HEK293 (cell line): ENCODE data around the gene EPB41L5.

ENCODE experiments used
- CTCF ChIA-PET: fragments of 350-600 bp; formaldehyde crosslinking; extraction: SDS; loops from one replicate; lab custom pipeline; 2021; ENCODE audit warnings: antibody characterized with exemption; lab: Yijun Ruan, JAX
- POLR2A ChIA-PET: fragments of 300-600 bp; formaldehyde crosslinking; extraction: SDS; loops from one replicate; lab custom pipeline; 2020; ENCODE audit warnings: antibody characterized with exemption, inconsistent platforms; lab: Yijun Ruan, JAX
- H3K27ac ChIP-seq: fragments of 200-500 bp; sonication (Bioruptor generic); 2 replicates; pipeline ENCODE4 v1.5.1; 2014; ENCODE audit warnings: low read depth, low read length, control low read depth, inconsistent platforms; ENCODE audit errors: extremely low read depth
- H3K36me3 ChIP-seq, 2 experiments: fragments of 200-500 bp in 1 of 2; sonication (Bioruptor generic) in 1 of 2; 1 replicate in 1 of 2; 2 replicates in 1 of 2; pipeline ENCODE4 v1.5.1; 2014 to 2017; ENCODE audit warnings: inconsistent platforms in 2 of 2, low read length in 2 of 2; ENCODE audit not compliant: control insufficient read depth in 2 of 2, insufficient read depth in 1 of 2
- H3K4me1 ChIP-seq: fragments of 200-500 bp; sonication (Bioruptor generic); 2 replicates; pipeline ENCODE4 v1.5.1; 2014; ENCODE audit warnings: mild to moderate bottlenecking, low read length, inconsistent platforms; ENCODE audit not compliant: control insufficient read depth, insufficient read depth
- H3K4me3 ChIP-seq: 2 replicates; pipeline ENCODE4 v1.5.1; 2011; ENCODE audit warnings: low read depth, mild to moderate bottlenecking, control low read depth, low read length, moderate library complexity
- H3K9me3 ChIP-seq: fragments of 200-500 bp; sonication (Bioruptor generic); 2 replicates; pipeline ENCODE4 v1.5.1; 2014; ENCODE audit warnings: low read depth, low read length, inconsistent platforms; ENCODE audit not compliant: control insufficient read depth, insufficient read depth
- BCL11A ChIP-seq: fragments of 450-650 bp; formaldehyde crosslinking; IDR thresholded peaks from 2 replicates; pipeline ENCODE4 v1.5.1; 2016; ENCODE audit warnings: low read depth, missing biosample characterization, missing genetic modification characterization
- BCL11B ChIP-seq: fragments of 450-650 bp; formaldehyde crosslinking; IDR thresholded peaks from 2 replicates; pipeline ENCODE4 v1.5.1; 2016; ENCODE audit warnings: low read depth, missing biosample characterization, missing genetic modification characterization
- BCL6B ChIP-seq: fragments of 450-650 bp; formaldehyde crosslinking; IDR thresholded peaks from 2 replicates; pipeline ENCODE4 v1.5.1; 2017; ENCODE audit warnings: missing biosample characterization, missing genetic modification characterization
- FEZF1 ChIP-seq: fragments of 450-650 bp; formaldehyde crosslinking; IDR thresholded peaks from 2 replicates; pipeline ENCODE4 v1.5.1; 2016; ENCODE audit warnings: missing biosample characterization, missing genetic modification characterization
- INSM2 ChIP-seq: fragments of 450-650 bp; formaldehyde crosslinking; IDR thresholded peaks from 2 replicates; pipeline ENCODE4 v1.5.1; 2016; ENCODE audit warnings: missing biosample characterization, missing genetic modification characterization
- KLF8 ChIP-seq: fragments of 450-650 bp; formaldehyde crosslinking; IDR thresholded peaks from 2 replicates; pipeline ENCODE4 v1.5.1; 2016; ENCODE audit warnings: missing biosample characterization, missing genetic modification characterization
- PRDM6 ChIP-seq: fragments of 450-650 bp; formaldehyde crosslinking; IDR thresholded peaks from 2 replicates; pipeline ENCODE4 v1.5.1; 2017; ENCODE audit warnings: missing biosample characterization, missing genetic modification characterization
- ZBTB44 ChIP-seq: fragments of 450-650 bp; IDR thresholded peaks from 2 replicates; pipeline ENCODE4 v1.5.1; 2018; ENCODE audit warnings: missing biosample characterization, mild to moderate bottlenecking, missing genetic modification characterization
- ZIC2 ChIP-seq: fragments of 450-650 bp; formaldehyde crosslinking; IDR thresholded peaks from 2 replicates; pipeline ENCODE4 v1.5.1; 2016; ENCODE audit warnings: missing biosample characterization, missing genetic modification characterization
- ZNF114 ChIP-seq: fragments of 450-650 bp; formaldehyde crosslinking; IDR thresholded peaks from 2 replicates; pipeline ENCODE4 v1.5.0; 2017; ENCODE audit warnings: missing biosample characterization, missing genetic modification characterization
- ZNF121 ChIP-seq: fragments of 450-650 bp; formaldehyde crosslinking; IDR thresholded peaks from 2 replicates; pipeline ENCODE4 v1.5.1; 2016; ENCODE audit warnings: missing biosample characterization, missing genetic modification characterization
- ZNF174 ChIP-seq: fragments of 450-650 bp; formaldehyde crosslinking; IDR thresholded peaks from 2 replicates; pipeline ENCODE4 v1.5.0; 2017; ENCODE audit warnings: missing biosample characterization, mild to moderate bottlenecking, missing genetic modification characterization
- ZNF292 ChIP-seq: fragments of 450-650 bp; formaldehyde crosslinking; IDR thresholded peaks from 2 replicates; pipeline ENCODE4 v1.5.1; 2016; ENCODE audit warnings: low read depth, missing biosample characterization, missing genetic modification characterization, borderline replicate concordance
- ZNF366 ChIP-seq: fragments of 450-650 bp; formaldehyde crosslinking; conservative IDR thresholded peaks from 2 replicates; pipeline ENCODE4 v1.5.1; 2016; ENCODE audit warnings: missing biosample characterization, missing genetic modification characterization
- ZNF398 ChIP-seq: fragments of 450-650 bp; formaldehyde crosslinking; IDR thresholded peaks from 2 replicates; pipeline ENCODE4 v1.5.1; 2017; ENCODE audit warnings: missing biosample characterization, missing genetic modification characterization
- ZNF449 ChIP-seq: fragments of 450-650 bp; formaldehyde crosslinking; IDR thresholded peaks from 2 replicates; pipeline ENCODE4 v1.5.1; 2017; ENCODE audit warnings: missing biosample characterization, mild to moderate bottlenecking, missing genetic modification characterization, moderate library complexity
- ZNF596 ChIP-seq: fragments of 450-650 bp; IDR thresholded peaks from 2 replicates; pipeline ENCODE4 v1.5.0; 2018; ENCODE audit warnings: missing biosample characterization, mild to moderate bottlenecking, missing genetic modification characterization, moderate library complexity
- ZNF629 ChIP-seq: fragments of 450-650 bp; formaldehyde crosslinking; IDR thresholded peaks from 2 replicates; pipeline ENCODE4 v1.5.1; 2017; ENCODE audit warnings: missing biosample characterization, missing genetic modification characterization
- ZNF664 ChIP-seq: fragments of 450-650 bp; formaldehyde crosslinking; IDR thresholded peaks from 2 replicates; pipeline ENCODE4 v1.5.1; 2016; ENCODE audit warnings: missing biosample characterization, missing genetic modification characterization
- ZNF837 ChIP-seq: fragments of 450-650 bp; formaldehyde crosslinking; IDR thresholded peaks from 2 replicates; pipeline ENCODE4 v1.5.1; 2016; ENCODE audit warnings: missing biosample characterization, missing genetic modification characterization
- ZSCAN23 ChIP-seq: fragments of 450-650 bp; formaldehyde crosslinking; IDR thresholded peaks from 2 replicates; pipeline ENCODE4 v1.5.1; 2016; ENCODE audit warnings: missing biosample characterization, missing genetic modification characterization
- ZSCAN5A ChIP-seq: fragments of 450-650 bp; formaldehyde crosslinking; IDR thresholded peaks from 2 replicates; pipeline ENCODE4 v1.5.1; 2016; ENCODE audit warnings: missing biosample characterization, missing genetic modification characterization

EPB41L5 gene

GRCh38 chr2:120104772-120105171, 91.9 kb downstream of the EPB41L5 start (continued):
- no peak for TF ChIP-seq ZNF398 (tag by site-specific recombination)
- no peak for TF ChIP-seq BCL11B (tag by site-specific recombination)

- H3K27ac ChIP-seq: no peak overlapping the region
- H3K36me3 ChIP-seq: peaks cover 6 to 14% of the 10 kb centered on the region in 2 experiments; a peak in 2 of 3 replicates
- POLR2A ChIA-PET: no interaction called here
- no peak overlapping the region for H3K4me3 ChIP-seq
- TF ChIP-seq ZIC2 (tag by site-specific recombination): no peak
- no peak for TF ChIP-seq ZNF449 (tag by site-specific recombination)
- no peak for TF ChIP-seq ZNF664 (tag by site-specific recombination)
- TF ChIP-seq ZSCAN23: no peak
- TF ChIP-seq ZNF837 (tag by site-specific recombination): no peak
- peaks cover 16% of the 10 kb centered on the region for H3K4me1 ChIP-seq
- H3K9me3 ChIP-seq: no peaks in the 10 kb centered on the region
- CTCF ChIA-PET: interaction anchor here (0.6 to 2.0 kb wide), 3 partner anchors 11 to 70 kb away, joined by 3 to 4 read pairs (median 3); no protein-coding TSS in a partner anchor
These were observed 92.5 kb downstream of the EPB41L5 start for GRCh38 chr2:120105360-120105759.

- Histone ChIP-seq H3K27ac (no peak overlapping the region), H3K4me3 (no peak overlapping the region), H3K36me3 (peaks cover 0 to 9% of the 10 kb centered on the region in 2 experiments; a peak in 2 of 3 replicates), H3K9me3 (no peaks in the 10 kb centered on the region), H3K4me1 (peaks cover 16% of the 10 kb centered on the region)
- ChIA-PET POLR2A (no interaction called here), CTCF (interaction anchor here (0.7 to 2.9 kb wide), 4 partner anchors 19 to 355 kb away, joined by 3 to 29 read pairs (median 10); no protein-coding TSS in a partner anchor)
- TF ChIP-seq BCL11A: 0 out of 2 replicates have a peak, but pooled peaks have one; percentile 36
- no peak for TF ChIP-seq ZNF121 (tag by site-specific recombination)
- 0 out of 2 replicates have a peak, but pooled peaks have one; percentile 8 for TF ChIP-seq ZNF596 (tag by site-specific recombination)
- TF ChIP-seq ZSCAN5A (tag by site-specific recombination): no peak
- peak; percentile 61; the same call in 1 of the 2 replicates for TF ChIP-seq ZNF629 (tag by site-specific recombination)
- TF ChIP-seq ZNF664 (tag by site-specific recombination): peak; percentile 63; the same call in 1 of the 2 replicates
- TF ChIP-seq BCL6B: peak; percentile 90
- TF ChIP-seq ZNF292 (tag by site-specific recombination): no peak
- no peak for TF ChIP-seq ZNF114 (tag by site-specific recombination)
- TF ChIP-seq ZNF366 (tag by site-specific recombination): peak; percentile 70
- TF ChIP-seq ZBTB44 (tag by site-specific recombination): no peak
- no peak for TF ChIP-seq ZNF174 (tag by site-specific recombination)
- no peak for TF ChIP-seq INSM2 (tag by site-specific recombination)
- TF ChIP-seq FEZF1: peak; percentile 87
- TF ChIP-seq KLF8 (tag by site-specific recombination): no peak
- TF ChIP-seq PRDM6: peak; percentile 96
These were observed 95.2 kb downstream of the EPB41L5 start for GRCh38 chr2:120108049-120108448.
